ENCODE measurements around the gene WNT5B. TPM values are rescaled to one million over a fixed set of nuclear protein-coding genes. Genes with fewer than 3 reads are reported as not detected.

WNT5B gene
- total RNA-seq, 1 donor from 2014 or later = 1.5 TPM

DNA sequence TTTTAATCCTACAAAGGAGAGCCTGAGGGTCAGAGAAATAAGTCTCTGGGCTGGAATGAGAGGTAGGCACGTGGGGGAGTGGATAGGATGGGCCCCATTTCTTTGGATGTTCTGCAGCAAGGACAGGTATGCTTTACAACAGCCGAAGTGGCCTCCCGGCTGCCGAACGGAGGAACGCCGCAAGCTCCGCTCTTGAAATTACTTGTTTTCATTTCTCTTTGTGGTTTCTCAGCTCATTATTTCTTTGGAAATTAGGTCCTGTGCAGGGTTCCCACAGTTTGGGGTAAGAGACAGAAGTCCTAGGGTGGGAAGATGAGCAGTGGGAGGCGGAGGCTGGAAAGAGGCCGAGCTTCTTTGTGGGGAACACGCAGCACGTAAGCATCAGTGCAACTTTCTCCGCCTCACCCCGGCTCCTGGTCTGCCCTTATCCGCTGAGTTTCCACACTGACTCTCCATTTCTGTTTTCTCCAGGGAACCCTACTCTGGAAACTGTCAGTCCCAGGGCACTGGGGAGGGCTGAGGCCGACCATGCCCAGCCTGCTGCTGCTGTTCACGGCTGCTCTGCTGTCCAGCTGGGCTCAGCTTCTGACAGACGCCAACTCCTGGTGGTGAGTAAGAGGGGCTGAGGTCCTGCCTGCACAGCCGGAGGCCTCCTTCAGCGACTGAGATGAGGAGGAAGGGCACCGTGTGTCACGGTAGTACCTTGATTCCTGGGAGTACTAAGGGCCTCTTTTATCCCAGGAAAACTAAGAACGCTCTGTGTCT is 2.0 kb downstream of the WNT5B start:
- peak; percentile 35 for DNase-seq

DNA sequence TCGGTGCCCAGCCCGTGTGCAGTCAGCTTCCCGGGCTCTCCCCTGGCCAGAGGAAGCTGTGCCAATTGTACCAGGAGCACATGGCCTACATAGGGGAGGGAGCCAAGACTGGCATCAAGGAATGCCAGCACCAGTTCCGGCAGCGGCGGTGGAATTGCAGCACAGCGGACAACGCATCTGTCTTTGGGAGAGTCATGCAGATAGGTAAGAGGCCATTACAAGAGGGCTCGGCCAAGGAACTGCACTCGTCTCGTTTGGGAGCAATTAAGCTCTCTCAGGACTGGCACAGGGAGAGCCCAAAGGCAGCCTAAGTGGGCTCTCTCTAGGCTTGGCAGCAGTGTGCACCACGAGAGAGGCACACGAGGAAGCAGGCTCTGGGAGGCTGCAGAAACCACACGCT is 3.7 kb downstream of the WNT5B start:
- no peak for DNase-seq

DNA sequence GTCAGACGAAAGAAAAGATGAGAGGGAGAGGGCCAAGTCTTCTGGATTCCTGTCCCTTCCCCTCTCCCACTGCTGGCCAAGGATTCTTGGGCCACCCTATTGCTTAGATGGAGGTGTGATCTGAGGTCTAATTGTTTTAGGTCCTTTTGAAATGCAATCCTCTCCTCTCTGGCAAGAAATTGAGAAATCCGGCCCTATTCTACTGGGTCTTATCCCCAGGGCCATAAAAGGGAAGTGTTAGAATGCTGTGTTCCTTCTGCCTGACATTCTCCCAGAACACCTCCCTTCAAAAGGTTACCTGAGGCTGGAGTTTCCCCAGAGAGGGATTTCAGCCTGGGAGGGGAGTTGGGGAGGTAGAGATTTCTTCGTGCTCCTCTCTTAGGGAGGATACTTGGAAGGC is 4.4 kb downstream of the WNT5B start:
- no peak for DNase-seq

DNA sequence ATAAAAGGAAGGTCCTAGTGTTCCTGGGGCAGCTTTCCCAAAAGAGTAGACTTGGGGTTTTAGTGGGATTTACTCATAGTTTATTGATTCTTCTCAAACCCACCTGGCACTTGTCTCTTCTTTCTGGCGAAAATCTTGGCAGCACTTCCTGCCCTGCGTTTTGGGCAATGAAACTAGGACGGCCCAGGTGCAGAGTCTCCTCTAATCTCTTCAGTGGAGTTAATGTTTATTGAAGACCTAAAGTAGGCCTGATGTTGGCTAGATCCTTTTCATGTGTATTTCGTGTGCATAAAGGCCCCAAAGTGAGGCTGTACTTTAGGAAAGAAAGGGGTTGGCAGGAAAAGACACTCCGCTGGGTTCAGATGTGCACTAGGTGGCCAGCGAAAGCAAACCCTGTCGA is 5.1 kb downstream of the WNT5B start:
- no peak for DNase-seq

DNA sequence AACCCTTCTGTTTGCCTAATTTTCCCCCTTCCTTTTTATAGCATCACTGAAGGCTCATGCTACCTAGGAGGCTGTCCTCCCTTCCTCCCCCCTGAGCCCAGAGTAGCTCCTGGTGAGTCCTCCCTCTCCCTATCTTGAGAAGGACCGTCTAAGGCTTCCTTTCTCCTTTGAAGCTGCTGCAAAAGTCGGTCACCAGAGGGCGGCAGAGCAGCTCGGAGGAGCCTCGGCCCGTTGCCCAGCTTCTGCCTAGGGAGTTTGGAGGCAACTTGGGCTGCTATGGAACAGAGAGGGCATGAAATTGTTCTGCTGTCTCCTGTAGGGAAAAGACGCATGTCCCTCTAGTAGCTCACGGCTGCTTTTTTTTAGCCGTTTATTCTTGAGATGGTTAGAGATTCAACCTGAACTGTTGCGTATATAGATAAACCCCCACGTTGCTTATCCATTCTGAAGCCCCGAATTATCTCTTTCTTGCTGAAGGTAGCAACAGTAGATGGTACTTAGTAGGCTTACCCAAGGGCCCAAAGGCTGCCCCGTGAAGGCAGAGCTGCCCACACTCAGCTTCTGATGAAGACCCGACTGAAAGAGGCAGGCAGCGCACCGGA is 5.7 kb downstream of the WNT5B start:
- DNase-seq = peak; percentile 85

DNA sequence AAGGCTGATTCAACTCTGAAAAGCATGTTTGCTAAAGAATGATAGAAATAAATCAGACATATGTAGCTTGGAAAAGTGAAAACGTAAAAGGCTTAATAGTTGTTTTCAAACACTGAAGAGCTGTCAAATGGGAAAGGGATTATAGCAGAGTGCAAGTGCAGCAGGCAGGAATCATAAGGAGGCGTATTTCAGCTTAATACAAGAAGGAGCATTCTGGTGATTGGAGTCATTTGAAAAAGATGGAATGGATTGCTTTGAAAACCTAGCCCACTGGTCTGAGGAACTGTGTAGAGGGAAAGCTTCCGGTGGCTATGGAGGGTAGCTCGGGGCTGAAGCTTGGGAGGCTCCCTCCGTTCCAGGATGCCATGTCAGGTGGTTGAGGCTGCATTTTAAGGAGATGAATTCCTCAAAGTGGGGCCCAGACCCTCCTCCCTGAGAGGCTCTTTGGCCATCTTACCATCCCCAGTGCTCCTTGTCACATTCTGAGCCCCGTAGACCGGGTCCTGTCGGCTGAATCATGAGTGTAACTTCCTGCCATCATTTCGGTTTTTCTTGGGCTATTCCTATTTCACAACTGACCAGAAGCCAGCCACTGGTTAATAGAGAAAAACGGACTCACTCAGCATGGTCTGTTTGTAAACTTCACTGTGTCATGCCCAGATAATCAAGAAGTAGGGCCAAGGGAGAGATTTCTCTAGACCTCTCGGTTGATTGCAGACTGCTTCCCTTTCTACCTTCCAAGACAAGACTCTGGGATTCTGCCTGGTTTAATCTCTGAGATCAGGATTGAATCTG is 6.5 kb downstream of the WNT5B start:
- DNase-seq = no peak

DNA sequence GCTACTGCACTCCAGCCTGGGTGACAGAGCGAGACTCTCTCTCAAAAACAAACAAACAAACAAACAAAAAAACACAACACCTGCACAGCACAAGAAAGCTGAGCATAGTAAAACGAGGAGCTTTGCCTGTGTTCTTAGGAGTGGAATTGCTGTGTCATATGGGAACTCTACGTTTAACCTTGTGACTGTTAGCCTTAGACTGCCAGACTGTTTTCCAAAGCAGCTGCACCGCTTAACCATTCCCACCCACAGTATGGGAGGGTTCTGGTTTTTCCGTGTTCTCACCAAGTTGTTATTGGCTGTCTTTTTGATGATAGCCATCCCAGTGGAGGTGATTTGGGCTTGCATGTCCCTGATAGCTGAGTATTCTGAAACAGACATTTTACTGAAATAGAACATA is 9.2 kb downstream of the WNT5B start:
- no peak for DNase-seq

DNA sequence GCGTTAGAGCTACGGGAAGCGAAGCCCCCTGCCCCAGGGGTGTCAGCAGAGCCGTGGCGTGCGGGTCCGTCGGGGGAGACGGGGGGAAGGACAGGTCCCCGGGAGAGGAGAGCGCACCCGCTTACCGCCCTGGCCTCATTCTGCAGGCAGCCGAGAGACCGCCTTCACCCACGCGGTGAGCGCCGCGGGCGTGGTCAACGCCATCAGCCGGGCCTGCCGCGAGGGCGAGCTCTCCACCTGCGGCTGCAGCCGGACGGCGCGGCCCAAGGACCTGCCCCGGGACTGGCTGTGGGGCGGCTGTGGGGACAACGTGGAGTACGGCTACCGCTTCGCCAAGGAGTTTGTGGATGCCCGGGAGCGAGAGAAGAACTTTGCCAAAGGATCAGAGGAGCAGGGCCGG is 10.5 kb downstream of the WNT5B start:
- no peak for DNase-seq

DNA sequence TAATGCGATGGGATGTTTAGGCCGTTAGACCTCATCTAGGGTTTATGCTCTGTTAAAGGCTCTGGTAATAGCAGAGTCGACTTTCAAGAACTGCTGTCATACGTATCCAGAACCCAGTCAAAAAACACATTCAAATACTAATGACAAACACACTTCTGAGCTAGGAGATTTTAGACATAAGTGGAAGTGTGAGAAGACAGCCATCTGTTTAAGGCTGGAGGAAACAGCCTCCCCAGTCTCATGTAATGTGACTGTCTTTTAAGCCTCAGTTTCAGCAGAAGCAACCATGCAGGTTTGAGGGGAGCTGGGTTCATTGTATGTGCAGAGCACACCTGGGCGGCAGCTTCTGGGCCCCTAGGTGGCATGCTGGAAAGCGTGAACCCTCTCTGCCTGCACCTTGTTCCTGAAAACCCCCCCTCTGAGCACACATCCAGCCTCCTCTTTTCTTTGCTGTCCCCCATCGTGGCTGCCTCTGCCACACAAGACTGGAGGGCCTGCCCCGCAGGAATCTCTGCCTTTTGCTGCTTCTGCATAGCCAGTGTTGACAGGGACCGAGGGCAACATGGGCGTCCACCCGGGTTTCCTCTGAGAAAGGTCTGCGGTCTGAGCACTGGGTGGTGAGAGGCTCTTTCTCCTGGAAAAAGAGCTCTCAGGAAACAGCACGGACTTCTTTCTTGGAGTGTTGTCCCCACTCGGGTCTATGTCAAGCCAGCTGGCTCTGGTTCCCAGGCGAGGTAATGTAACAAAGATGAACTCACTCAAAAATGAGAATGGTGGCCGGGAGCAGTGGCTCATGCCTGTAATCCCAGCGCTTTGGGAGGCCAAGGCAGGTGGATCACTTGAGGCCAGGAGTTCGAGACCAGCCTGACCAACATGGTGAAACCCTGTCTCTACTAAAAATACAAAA is 11.6 kb downstream of the WNT5B start:
- no peak for DNase-seq

DNA sequence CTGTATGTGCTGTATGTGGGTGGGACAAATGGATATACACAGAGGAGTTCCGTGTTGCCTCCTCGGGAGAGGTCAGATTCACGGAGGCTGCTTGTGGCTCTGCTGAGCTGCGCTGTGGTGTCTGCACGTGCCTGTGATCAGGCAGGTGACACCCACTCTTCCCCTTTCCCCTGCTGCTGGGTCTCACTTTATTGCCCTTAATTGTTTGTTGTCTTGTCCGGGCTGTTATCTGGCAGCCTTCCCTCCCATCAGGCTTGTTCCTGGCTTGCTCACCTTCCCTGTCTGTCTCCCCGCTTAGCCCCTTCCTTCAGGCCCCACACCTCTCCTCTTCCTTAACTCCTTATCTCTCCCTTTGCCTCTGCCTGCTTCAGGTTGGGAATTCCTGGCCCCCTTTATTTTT is 13.5 kb downstream of the WNT5B start:
- no peak for DNase-seq

DNA sequence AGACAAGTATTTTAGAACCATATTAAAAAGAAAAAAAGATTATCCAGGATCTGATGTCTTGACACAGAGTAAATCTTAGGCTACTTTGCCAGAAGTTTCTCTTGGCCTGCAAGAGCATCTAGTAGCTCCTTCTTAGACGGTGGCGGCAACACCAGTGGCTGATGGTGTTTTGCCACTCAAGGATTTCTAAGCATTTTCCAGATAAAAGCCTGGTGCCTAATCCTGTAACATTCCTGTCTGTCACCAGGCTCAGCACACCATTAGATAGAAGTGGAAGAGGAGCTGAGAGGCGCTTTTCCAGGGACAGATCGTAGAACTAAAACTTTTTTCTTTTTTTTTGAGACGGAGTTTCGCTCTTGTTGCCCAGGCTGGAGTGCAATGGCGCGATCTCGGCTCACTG is 14.0 kb downstream of the WNT5B start:
- DNase-seq = no peak

DNA sequence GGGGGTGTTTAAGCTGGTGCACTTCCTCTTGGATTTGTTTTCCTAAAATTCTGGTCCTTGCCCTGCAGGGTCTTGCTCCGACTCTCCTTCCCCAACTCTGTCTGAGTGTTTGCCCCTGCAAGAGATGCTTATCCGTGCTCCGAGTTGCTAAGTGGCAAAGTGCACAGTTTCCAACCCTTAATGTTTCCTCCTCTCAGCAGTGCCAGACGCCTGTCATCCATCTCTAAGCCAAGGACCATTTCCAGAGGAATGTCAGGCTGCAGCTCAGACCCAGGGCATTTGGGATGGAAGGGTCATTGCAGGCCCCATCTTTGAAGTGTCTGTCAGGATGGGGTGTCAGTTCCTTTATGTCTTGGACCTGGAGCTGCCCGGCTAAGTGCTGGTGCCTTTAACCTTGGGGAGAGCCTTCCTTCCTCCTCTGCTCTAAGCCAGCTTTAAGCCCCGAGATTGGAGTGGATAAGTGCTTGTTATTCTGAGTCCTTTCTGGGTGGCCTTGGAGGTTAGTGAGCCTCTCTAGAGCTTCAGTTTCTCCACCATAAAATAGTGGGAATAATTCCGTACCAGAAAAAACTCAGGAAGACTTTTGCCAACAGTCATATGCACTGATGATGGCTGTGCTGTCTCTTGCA is 15.0 kb downstream of the WNT5B start:
- DNase-seq = no peak

DNA sequence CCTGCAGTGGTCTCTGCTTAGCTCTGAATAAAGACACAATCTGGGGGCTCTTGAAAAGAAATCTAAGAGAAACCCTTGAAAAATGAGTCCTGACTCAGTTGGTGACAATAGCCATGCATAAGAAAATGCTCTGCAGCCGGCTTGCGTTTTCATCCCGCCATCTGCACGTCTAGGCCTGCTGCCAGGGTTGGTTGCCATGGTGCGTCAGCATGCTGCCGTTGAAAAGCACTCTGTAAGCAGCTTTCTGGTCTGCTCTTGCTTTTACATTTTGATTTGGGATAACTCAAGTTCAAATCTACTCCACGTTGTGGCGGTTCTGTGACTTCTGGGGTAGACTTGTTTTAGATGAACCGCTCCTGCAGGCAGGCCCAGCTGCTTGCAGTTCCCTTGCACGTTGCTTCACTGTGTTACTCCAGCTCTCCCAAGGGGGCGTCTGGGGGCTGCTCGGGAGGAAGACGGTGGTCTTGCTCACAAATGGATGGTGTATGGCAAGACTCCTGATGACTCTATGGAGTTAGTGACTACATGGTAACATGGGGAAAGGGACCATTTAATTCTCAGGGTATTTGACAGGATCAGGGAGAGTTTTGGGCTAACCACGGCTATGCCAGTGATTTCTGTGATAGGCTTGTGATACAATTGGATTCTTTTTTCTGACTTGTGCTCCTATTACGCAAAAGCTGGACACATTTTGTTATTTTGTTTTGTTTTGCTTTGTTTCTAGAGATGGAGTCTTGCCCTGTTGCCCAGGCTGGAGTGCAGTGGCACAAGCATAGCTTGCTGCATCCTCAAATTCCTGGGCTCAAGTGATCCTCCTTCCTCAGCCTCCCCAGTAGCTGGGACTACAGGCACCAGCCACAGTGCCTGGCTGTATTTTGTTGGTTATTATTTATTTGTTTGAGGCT is 15.8 kb downstream of the WNT5B start:
- DNase-seq = peak; percentile 81

DNA sequence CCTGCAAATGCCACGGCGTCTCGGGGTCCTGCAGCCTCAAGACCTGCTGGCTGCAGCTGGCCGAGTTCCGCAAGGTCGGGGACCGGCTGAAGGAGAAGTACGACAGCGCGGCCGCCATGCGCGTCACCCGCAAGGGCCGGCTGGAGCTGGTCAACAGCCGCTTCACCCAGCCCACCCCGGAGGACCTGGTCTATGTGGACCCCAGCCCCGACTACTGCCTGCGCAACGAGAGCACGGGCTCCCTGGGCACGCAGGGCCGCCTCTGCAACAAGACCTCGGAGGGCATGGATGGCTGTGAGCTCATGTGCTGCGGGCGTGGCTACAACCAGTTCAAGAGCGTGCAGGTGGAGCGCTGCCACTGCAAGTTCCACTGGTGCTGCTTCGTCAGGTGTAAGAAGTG is 16.8 kb downstream of the WNT5B start:
- DNase-seq = no peak

DNA sequence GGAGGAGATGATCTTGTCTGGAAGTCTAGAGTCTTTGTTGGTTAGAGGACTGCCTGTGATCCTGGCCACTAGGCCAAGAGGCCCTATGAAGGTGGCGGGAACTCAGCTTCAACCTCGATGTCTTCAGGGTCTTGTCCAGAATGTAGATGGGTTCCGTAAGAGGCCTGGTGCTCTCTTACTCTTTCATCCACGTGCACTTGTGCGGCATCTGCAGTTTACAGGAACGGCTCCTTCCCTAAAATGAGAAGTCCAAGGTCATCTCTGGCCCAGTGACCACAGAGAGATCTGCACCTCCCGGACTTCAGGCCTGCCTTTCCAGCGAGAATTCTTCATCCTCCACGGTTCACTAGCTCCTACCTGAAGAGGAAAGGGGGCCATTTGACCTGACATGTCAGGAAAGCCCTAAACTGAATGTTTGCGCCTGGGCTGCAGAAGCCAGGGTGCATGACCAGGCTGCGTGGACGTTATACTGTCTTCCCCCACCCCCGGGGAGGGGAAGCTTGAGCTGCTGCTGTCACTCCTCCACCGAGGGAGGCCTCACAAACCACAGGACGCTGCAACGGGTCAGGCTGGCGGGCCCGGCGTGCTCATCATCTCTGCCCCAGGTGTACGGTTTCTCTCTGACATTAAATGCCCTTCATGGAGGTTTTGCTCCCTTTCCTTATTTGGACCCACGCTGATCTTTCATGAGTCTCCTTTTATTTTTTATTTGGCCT is 17.7 kb downstream of the WNT5B start:
- DNase-seq = no peak

DNA sequence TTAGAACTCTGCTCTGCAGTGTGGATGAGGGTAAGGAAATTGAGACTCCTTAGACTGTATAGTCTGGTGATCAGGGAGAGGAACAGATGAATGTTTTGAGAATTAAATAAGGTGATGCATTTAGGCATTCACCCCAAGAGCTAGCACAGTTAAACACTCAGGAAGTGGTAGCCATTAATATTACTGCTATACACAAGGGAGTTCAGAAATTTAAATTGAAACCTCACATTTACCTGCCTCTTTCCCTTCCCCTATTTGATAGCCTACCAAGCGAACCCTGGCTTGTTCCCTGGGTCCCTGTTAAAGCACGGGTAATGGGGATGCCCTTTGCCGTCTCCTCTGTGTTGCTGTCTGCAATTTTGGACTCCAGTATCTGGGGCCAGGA is 18.2 kb downstream of the WNT5B start:
- DNase-seq = no peak

DNA sequence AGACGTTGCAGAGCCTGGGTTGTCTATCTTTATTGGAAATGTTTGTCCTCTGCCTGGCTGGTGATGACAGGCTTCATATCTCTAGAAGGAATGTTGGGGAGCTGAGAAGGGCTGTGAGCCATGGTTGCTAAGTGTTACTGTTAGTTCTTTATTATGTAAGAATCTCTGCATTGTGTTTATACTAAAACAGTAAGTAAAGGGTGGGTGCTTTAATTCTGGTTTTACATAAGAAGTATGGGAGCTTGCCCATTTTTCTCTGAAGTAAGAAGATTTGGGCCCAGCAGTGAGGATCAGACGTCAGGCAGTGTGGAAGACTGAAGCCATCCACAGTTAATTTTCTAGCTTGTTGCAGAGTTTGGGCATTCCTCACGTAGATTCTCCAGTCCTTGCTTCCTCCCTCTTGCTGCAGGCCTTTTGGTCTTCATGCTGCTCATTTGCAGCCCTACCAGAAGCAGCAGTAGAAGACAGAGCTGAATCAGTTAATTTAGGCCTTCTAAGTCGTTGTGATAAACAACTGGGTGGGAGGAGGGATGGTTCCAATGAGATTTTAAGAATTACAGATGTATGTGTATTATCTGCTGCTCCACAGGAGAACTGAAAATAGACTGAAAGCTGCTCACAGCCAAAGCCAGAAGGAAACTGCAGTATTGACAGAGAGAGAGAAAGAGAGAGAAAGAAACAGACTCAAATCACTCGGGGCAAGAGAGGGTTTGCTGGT is 21.4 kb downstream of the WNT5B start:
- DNase-seq = no peak

DNA sequence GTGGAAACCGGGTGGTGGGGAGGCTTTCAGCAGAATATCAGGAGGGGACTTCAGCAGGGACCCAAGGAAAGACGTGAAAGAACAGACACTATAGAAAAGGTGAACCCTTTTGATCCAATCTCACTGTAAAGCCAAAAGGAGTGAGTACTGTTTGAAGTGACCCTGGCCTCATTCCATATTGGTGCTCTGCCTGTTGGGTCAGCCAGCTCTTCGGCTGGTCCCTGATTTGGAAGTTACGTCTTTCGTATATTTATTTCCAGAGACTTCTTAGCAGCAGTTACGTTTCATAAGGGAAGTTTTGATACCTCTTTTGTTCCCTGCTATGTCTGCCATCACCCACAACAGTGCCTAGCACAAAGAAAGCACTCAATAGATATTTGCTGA is 21.9 kb downstream of the WNT5B start:
- no peak for DNase-seq

DNA sequence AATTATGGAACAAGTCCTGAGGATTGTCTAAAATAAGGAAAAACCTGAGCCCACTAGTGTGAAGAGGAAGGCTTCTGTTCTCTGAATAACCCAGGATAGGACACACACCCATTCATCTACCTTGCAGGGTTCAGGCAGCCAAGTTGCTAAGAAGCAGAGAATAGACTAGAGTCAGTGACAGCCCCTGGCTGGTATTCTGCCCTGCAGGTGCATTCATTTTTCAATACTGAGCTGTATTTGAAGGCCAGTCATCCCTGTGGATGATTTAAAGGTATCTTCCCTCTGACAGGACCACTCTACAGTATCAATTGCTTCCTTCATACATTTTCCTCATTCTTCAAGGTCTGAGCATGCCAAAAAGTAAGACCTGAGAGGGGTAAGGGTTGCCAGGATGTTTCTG is 22.9 kb downstream of the WNT5B start:
- DNase-seq = no peak

DNA sequence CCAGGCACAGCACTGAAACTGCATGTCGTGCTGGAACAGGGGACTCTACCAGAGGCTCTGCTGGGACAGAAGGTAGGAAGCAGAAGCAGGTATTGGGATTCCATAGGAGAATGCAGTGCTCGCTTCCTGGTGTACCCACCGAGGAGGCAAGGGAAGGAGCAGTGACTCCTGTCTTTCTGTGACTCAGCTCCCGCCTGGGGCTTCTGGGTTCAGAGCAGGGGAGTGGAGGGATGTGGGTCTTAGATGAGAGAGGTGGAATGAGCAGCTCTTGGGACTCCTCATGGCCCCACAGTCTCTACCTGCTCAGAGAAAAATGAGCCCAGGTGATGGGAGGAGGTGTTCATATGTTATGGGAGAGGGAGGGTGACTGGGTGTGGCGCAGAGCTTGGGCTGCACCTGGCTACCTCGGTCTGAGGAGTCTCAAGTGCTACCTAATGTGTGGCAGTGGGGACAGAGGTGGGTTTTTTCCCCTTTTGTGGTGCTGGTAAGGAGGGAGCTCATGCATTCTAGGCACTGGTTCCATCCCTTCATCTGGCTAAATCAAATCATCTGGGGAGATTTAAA is 26.3 kb downstream of the WNT5B start:
- DNase-seq = no peak

All from dermis blood vessel endothelial cell (primary cell).